ENCODE measurements around the gene RBMS1. TPM values are rescaled to one million over a fixed set of nuclear protein-coding genes. Genes with fewer than 3 reads are reported as not detected.

RBMS1 gene
- total and polyA plus RNA-seq, 2 of the 4 experiments (the other 2 are of a cell fraction): 43.5 to 64.9 TPM

- Histone ChIP-seq H3K27me3 (ENCODE audit: control insufficient read depth, insufficient read depth, low read length) (no peaks in the 10 kb centered on the region), H3K9ac (ENCODE audit: low read depth, low read length) (peak overlapping the region; percentile 24; the same call in 1 of the 2 replicates), H2BK5ac (ENCODE audit: low read depth, low read length, poor library complexity, severe bottlenecking) (no peak overlapping the region), H3K4me3 (ENCODE audit: insufficient read depth, low read depth, low read length) (no peak overlapping the region), H3K9me3 (ENCODE audit: control insufficient read depth, insufficient read depth, low read length) (no peaks in the 10 kb centered on the region), H3K36me3 (ENCODE audit: control insufficient read depth, insufficient read depth, low read length) (peaks cover 8% of the 10 kb centered on the region), H2BK20ac (ENCODE audit: low read depth, low read length) (no peak overlapping the region), H3K56ac (ENCODE audit: extremely low read depth, insufficient read depth, low read length) (no peak overlapping the region), H4K20me1 (ENCODE audit: insufficient read depth, low read length) (peaks cover 78% of the 10 kb centered on the region), H3K14ac (replicated peaks; ENCODE audit: low read depth, low read length) (no peak overlapping the region), H4K8ac (ENCODE audit: low read depth in 2 of 2, low read length in 2 of 2) (no peak overlapping the region), H4K91ac (ENCODE audit: insufficient read depth, low read depth, low read length) (no peak overlapping the region), H3K79me1 (ENCODE audit: low read depth in 1 of 2, low read length in 2 of 2) (peaks cover 28 to 82% of the 10 kb centered on the region in 2 experiments), H2AFZ (replicated peaks; ENCODE audit: low read length, poor library complexity) (no peak overlapping the region), H3K4me2 (ENCODE audit: low read depth, low read length) (peak overlapping the region; percentile 53; the same call in 1 of the 2 replicates), H2AK5ac (ENCODE audit: low read depth, low read length) (no peak overlapping the region), H3K23ac (ENCODE audit: low read depth, low read length) (no peak overlapping the region), H3K18ac (ENCODE audit: low read depth, low read length) (no peak overlapping the region), H3K4ac (ENCODE audit: low read depth, low read length) (no peak overlapping the region), H3K27ac (ENCODE audit: insufficient read depth, low read length) (no peak overlapping the region; the same call in 1 of the 2 replicates), H3K4me1 (ENCODE audit: control insufficient read depth, insufficient read depth, low read length) (peaks cover 26% of the 10 kb centered on the region), H2BK15ac (ENCODE audit: low read depth, low read length) (no peak overlapping the region), H2AK9ac (replicated peaks; ENCODE audit: low read depth, low read length, poor library complexity) (no peak overlapping the region), H3K9me1 (ENCODE audit: insufficient read depth, low read length) (peaks cover 21% of the 10 kb centered on the region), H2BK120ac (ENCODE audit: low read depth, low read length) (no peak overlapping the region), H4K5ac (ENCODE audit: low read depth, low read length) (no peak overlapping the region)
- no peak for TF ChIP-seq CEBPB (IDR thresholded peaks at IDR 0.05; ENCODE audit: low read depth, low read length)
- dilution Hi-C loops (cut with HindIII; ENCODE audit: low sequenced_read_pairs, unreplicated experiment): no loop called here
- ATAC-seq (ENCODE audit: low read depth) (no peak), DNase-seq (no peak)
- in situ Hi-C loops (cut with MboI; ENCODE audit: low sequenced_read_pairs): no loop called here
- BruUV-seq (replicated peaks): no TSS peak
- intact Hi-C loops (cut with micrococcal nuclease): no loop called here
- POLR2A ChIA-PET (ENCODE audit: unreplicated experiment): no interaction called here
- CTCF ChIA-PET: no interaction called here
- WGBS, 2 experiments (ENCODE audit: extremely low coverage in 2 of 2, insufficient read length in 1 of 2): 0% methylated on average over 2 of the region's 9 CpGs; no CpG with 5 or more reads in 1 of the 2 experiments
These were observed 164.6 kb downstream of the RBMS1 start for GRCh38 chr2:160328811-160329527.

Data from IMR-90 (cell line).